ENCODE measurements around the gene PPP1R8. TPM values are rescaled to one million over a fixed set of nuclear protein-coding genes. Genes with fewer than 3 reads are reported as not detected.
"Not testable (repeated sequence)": the region's sequence is repeated elsewhere in the genome, so short reads cannot be mapped to it uniquely, and the experiment has no call there.

Gene PPP1R8
- 10 to 100 TPM; 46.3 to 61.5 (median 55.1) TPM for polyA plus RNA-seq (ENCODE audit: insufficient read length in 3 of 3)
- long read RNA-seq, donor 1, transcript PPP1R8-202 (7 exons, 2,344 nt) = major isoform, 12 of 12 reads
- long read RNA-seq, donor 1, partial matches to known transcripts = 0 of 12 reads
- long read RNA-seq, donor 1, other reads (novel, unspliced or antisense) = 0 of 12 reads
- long read RNA-seq, donor 2, transcript PPP1R8-202 (7 exons, 2,344 nt) = major isoform, 17 of 124 reads
- long read RNA-seq, donor 2, partial matches to known transcripts = 107 of 124 reads
- long read RNA-seq, donor 2, other reads (novel, unspliced or antisense) = 0 of 124 reads
- long read RNA-seq, donor 3, transcript PPP1R8-202 (7 exons, 2,344 nt) = major isoform, 15 of 16 reads
- long read RNA-seq, donor 3, partial matches to known transcripts = 0 of 16 reads
- long read RNA-seq, donor 3, other reads (novel, unspliced or antisense) = 0 of 16 reads
- long read RNA-seq, donor 4, transcript PPP1R8-202 (7 exons, 2,344 nt) = major isoform, 17 of 17 reads
- long read RNA-seq, donor 4, partial matches to known transcripts = 0 of 17 reads
- long read RNA-seq, donor 4, other reads (novel, unspliced or antisense) = 0 of 17 reads
- long read RNA-seq, donor 5, partial matches to known transcripts = 0 of 2 reads
- long read RNA-seq, donor 5, other reads (novel, unspliced or antisense) = 0 of 2 reads
- long read RNA-seq, donor 6, transcript PPP1R8-202 (7 exons, 2,344 nt) = major isoform, 16 of 18 reads
- long read RNA-seq, donor 6, partial matches to known transcripts = 0 of 18 reads
- long read RNA-seq, donor 6, other reads (novel, unspliced or antisense) = 0 of 18 reads
- long read RNA-seq, donor 7, transcript PPP1R8-202 (7 exons, 2,344 nt) = major isoform, 10 of 26 reads
- long read RNA-seq, donor 7, partial matches to known transcripts = 16 of 26 reads
- long read RNA-seq, donor 7, other reads (novel, unspliced or antisense) = 0 of 26 reads
- long read RNA-seq, donor 8, transcript PPP1R8-202 (7 exons, 2,344 nt) = major isoform, 5 of 5 reads
- long read RNA-seq, donor 8, partial matches to known transcripts = 0 of 5 reads
- long read RNA-seq, donor 8, other reads (novel, unspliced or antisense) = 0 of 5 reads
- long read RNA-seq, donor 9, transcript PPP1R8-202 (7 exons, 2,344 nt) = major isoform, 20 of 37 reads
- long read RNA-seq, donor 9, partial matches to known transcripts = 17 of 37 reads
- long read RNA-seq, donor 9, other reads (novel, unspliced or antisense) = 0 of 37 reads
- long read RNA-seq, donor 10, transcript PPP1R8-202 (7 exons, 2,344 nt) = major isoform, 9 of 68 reads
- long read RNA-seq, donor 10, partial matches to known transcripts = 27 of 68 reads
- long read RNA-seq, donor 10, other reads (novel, unspliced or antisense) = 32 of 68 reads
- long read RNA-seq, donor 11, transcript PPP1R8-202 (7 exons, 2,344 nt) = major isoform, 11 of 11 reads
- long read RNA-seq, donor 11, partial matches to known transcripts = 0 of 11 reads
- long read RNA-seq, donor 11, other reads (novel, unspliced or antisense) = 0 of 11 reads
- long read RNA-seq, donor 12, transcript PPP1R8-202 (7 exons, 2,344 nt) = major isoform, 21 of 117 reads
- long read RNA-seq, donor 12, partial matches to known transcripts = 36 of 117 reads
- long read RNA-seq, donor 12, other reads (novel, unspliced or antisense) = 60 of 117 reads
- long read RNA-seq, donor 13, transcript PPP1R8-202 (7 exons, 2,344 nt) = major isoform, 7 of 7 reads
- long read RNA-seq, donor 13, partial matches to known transcripts = 0 of 7 reads
- long read RNA-seq, donor 13, other reads (novel, unspliced or antisense) = 0 of 7 reads
- long read RNA-seq, donor 14 = 0 reads
- long read RNA-seq, donor 15, transcript PPP1R8-202 (7 exons, 2,344 nt) = major isoform, 14 of 14 reads
- long read RNA-seq, donor 15, partial matches to known transcripts = 0 of 14 reads
- long read RNA-seq, donor 15, other reads (novel, unspliced or antisense) = 0 of 14 reads
- long read RNA-seq, donor 16, transcript PPP1R8-202 (7 exons, 2,344 nt) = major isoform, 12 of 12 reads
- long read RNA-seq, donor 16, partial matches to known transcripts = 0 of 12 reads
- long read RNA-seq, donor 16, other reads (novel, unspliced or antisense) = 0 of 12 reads

GRCh38 chr1:27830621-27831440 is at the start of gene PPP1R8:
PPP1R8 (plus strand) TSS chr1:27830782; CDS start chr1:27830836, 54 bp downstream.
- peak; percentile 98 for DNase-seq

DNA sequence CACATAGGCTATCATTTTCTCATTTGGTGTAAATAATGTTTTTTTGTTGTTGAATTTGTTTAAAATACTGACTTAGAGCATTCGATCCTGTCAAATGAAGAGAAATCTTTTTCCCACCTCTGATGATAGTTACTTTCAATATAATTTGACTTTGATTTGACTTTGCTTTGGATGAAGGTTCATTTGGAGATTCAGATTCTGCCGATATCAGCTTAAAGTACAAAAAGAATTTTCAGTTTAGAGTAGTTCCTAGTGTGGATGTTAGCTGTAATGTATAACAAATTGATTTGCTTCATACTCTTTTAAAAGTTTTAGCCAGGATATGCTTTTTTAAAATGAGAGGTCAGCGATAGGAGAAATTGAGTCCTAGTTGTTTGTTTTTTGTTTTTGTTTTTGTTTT is 47.6 kb upstream of the PPP1R8 start:
- no peak for DNase-seq

DNA sequence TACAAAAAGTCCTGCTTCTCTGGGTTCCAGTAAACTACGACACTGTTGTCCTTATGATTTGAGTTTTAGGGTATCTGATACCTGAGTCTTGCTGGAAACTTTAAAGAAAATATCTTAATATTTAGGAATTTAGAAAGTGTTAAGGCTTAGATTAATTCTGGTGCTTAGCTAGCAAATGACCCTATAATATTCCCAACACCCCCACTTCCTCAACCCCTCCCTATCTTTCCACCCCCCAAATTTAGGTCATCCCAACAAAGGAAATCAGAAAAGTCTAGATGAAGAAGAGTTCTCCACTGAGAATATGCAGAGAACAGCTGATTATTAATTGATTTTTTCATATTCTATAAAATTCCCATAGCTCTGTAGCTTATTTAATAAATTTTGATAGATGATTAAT is 45.9 kb upstream of the PPP1R8 start:
- DNase-seq = no peak

- DNase-seq = no peak
These were observed 44.7 kb upstream of the PPP1R8 start for GRCh38 chr1:27785781-27786455.

GRCh38 chr1:27787895-27788294 is 42.7 kb upstream of the PPP1R8 start:
- DNase-seq = no peak

- no peak for DNase-seq
These were observed 41.0 kb upstream of the PPP1R8 start for GRCh38 chr1:27789540-27790041.

DNA sequence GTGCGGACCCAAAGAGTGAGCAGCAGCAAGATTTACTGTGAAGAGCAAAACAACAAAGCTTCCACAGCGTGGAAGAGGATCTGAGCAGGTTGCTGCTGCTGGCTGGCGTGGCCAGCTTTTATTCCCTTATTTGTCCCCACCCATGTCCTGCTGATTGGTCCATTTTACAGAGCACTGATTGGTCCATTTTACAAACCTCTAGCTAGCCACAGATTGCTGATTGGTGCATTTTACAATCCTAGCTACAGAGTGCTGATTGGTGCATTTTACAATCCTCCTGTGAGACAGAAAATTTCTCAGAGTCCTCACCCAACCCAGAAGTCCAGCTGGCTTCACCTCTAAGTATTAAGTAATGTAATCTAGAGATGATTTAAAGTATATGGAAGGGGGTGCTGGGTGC is 40.3 kb upstream of the PPP1R8 start:
- DNase-seq = not testable (repeated sequence)

DNA sequence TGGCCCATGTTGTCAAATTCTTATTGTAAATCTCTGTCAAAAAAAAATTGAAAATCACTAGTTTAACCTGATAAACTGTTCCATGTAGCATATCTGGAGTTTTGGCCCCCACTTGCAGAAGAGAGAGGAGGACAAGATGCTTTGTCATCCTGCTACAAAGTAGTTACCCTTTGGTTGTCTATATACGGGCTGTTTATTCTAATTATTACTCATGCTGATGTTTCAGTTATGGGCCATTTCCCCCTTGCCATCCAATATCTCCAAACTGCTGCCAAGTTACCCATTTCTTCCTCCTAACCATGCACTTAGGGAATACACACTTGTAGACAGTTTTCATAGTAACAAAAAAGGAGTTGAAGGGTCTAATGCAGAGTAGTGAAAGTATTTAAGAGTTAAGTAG is 35.0 kb upstream of the PPP1R8 start:
- no peak for DNase-seq

DNA sequence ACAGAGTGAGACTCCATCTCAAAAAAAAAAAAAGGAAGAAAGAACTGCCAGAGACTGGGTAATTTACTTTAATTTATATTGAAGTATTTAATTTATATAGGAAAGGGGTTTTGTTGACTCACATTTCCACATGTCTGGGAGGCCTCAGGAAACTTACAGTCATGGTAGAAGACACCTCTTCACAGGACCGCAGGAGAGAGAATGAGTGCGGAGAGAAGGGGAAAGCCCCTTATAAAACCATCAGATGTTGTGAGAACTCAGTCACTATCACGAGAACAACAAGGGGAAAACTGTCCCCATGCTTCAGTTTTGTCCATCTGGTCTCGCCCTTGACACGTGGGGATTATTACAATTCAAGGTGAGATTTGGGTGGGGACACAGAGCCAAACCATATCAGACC is 25.8 kb upstream of the PPP1R8 start:
- no peak for DNase-seq

GRCh38 chr1:27806758-27807157 is 23.8 kb upstream of the PPP1R8 start:
- DNase-seq = no peak

GRCh38 chr1:27807385-27807784 is 23.2 kb upstream of the PPP1R8 start:
- no peak for DNase-seq

DNA sequence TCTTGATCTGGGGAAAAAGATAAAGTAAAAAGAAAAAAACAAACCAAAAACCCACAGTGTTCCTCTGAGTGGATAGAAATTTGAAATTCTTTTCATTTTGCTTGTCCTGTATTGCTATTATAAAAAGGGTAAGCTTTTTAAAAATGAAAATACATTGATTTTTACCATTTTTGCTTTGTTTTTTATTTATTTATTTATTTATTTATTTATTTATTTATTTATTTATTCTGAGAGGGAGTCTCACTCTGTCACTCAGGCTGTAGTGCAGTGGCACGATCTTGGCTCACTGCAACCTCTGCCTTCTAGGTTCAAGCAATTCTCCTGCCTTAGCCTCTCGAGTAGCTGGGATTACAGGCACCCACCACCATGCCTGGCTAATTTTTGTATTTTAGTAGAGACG is 22.5 kb upstream of the PPP1R8 start:
- not testable (repeated sequence) for DNase-seq

GRCh38 chr1:27809883-27810282 is 20.7 kb upstream of the PPP1R8 start:
- DNase-seq = no peak

GRCh38 chr1:27811741-27812500 is 18.7 kb upstream of the PPP1R8 start:
- DNase-seq = no peak

GRCh38 chr1:27816921-27817630 is 13.5 kb upstream of the PPP1R8 start:
- DNase-seq = peak; percentile 60

DNA sequence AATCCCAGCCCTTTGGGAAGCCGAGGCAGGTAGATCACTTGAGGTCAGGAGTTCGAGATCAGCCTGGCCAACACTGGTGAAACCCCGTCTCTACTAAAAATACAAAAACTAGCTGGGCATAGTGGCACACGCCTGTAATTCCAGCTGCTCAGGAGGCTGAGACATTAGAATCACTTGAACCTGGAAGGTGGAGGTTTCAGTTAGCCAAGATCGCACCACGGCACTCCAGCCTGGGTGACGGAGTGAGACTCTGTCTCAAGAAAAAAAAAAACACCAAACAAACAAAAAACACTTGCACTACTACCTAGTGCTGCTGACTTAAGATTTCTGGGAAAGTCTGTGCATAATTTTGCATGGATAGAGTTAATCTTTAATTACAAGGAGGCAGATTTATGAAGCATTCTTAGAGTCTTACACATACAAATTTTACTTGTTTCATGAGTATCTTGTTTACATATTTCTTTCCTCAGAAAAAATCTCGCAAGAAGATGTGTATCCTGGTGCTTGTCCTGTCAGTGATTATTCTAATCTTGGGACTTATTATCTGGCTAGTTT is 8.7 kb upstream of the PPP1R8 start:
- no peak for DNase-seq

GRCh38 chr1:27823784-27824183 is 6.8 kb upstream of the PPP1R8 start:
- DNase-seq = no peak
